Transverse colon (tissue), 4 donors: ENCODE data around the gene RNF144B. TPM values are rescaled to one million over a fixed set of nuclear protein-coding genes. Genes with fewer than 3 reads are reported as not detected.

Source experiments
- DNase-seq: peaks from one replicate; pipeline ENCODE4 v3.0.0-alpha.2; 2019
- H3K27ac ChIP-seq, 4 donors: fragments of 200-600 bp; sonication (generic); 2 replicates each; pipeline ENCODE4 v1.5.1; 2016 to 2018; ENCODE audit warnings: inconsistent platforms in 4 of 4
- H3K27me3 ChIP-seq: fragments of 200-600 bp; sonication (generic); 2 replicates; pipeline ENCODE4 v1.5.1; 2017; ENCODE audit warnings: inconsistent platforms
- H3K36me3 ChIP-seq, 4 donors: fragments of 200-600 bp; sonication (generic); 2 replicates each; pipeline ENCODE4 v1.5.1; 2017 to 2019; ENCODE audit warnings: inconsistent platforms in 4 of 4
- H3K4me1 ChIP-seq, 4 donors: fragments of 200-600 bp; sonication (generic); 2 replicates each; pipeline ENCODE4 v1.5.1; 2017 to 2020; ENCODE audit warnings: inconsistent platforms in 4 of 4
- H3K4me3 ChIP-seq, 4 donors: fragments of 200-600 bp; sonication (generic); 1 replicate in 1 of 4; 2 replicates in 3 of 4; pipeline versions ENCODE4 v1.5.1 to v1.6.1; 2017 to 2019; ENCODE audit warnings: inconsistent platforms in 4 of 4
- H3K9me3 ChIP-seq, 2 donors: fragments of 200-600 bp; sonication (generic); 2 replicates each; pipeline ENCODE4 v1.5.1; 2017 to 2019; ENCODE audit warnings: inconsistent platforms in 2 of 2
- CTCF ChIP-seq, 5 experiments: fragments of 200-600 bp in 3 of 5; fragments of 450-650 bp in 2 of 5; sonication (generic) in 3 of 5; IDR thresholded peaks; 1 replicate in 2 of 5; 2 replicates in 3 of 5; pipeline ENCODE4 v1.5.1; 2016 to 2017; ENCODE audit warnings: antibody characterized with exemption in 5 of 5, inconsistent platforms in 3 of 5, mild to moderate bottlenecking in 2 of 5, moderate library complexity in 1 of 5
- EP300 ChIP-seq: sonication (generic); formaldehyde crosslinking; IDR thresholded peaks from one replicate; pipeline ENCODE4 v1.6.1; 2017; ENCODE audit warnings: antibody characterized with exemption, low read depth
- POLR2A ChIP-seq: fragments of 450-650 bp; IDR thresholded peaks from one replicate; pipeline ENCODE4 v1.6.1; 2016; ENCODE audit warnings: antibody characterized with exemption, mild to moderate bottlenecking, moderate library complexity
- POLR2AphosphoS5 ChIP-seq, 3 donors: sonication (generic); formaldehyde crosslinking; IDR thresholded peaks; one replicate each; pipeline ENCODE4 v1.6.1; 2016; ENCODE audit warnings: antibody characterized with exemption in 3 of 3
- WGBS, 2 donors: methylation state at CpG; one replicate each; pipeline ENCODE4 v1.1.5; 2018; ENCODE audit warnings: low coverage in 1 of 2; 5-methylcytosine and 5-hydroxymethylcytosine counted together
- in situ Hi-C, 4 donors: fragments of 200-750 bp; cut with MboI; loops; one replicate each; pipeline versions ENCODE4 v1.15.0 to v1.15.1; 2017; ENCODE audit warnings: low sequenced_read_pairs in 3 of 4, low pct_ligation_motif_present in 1 of 4, low pct_unique_long_range_greater_than_20kb in 1 of 4
- intact Hi-C: fragments of 100-400 bp; cut with DNase I; formaldehyde crosslinking; loops from one replicate; pipeline ENCODE4 v1.15.1; 2023; ENCODE audit warnings: low total_unique reads
- total RNA-seq, 4 donors: library from RNA; depleted of rRNA; stranded (reverse); fragments of >200 nt; gene quantifications; one replicate each; pipeline ENCODE4 v1.1.0, GENCODE V29; 2016

Gene RNF144B
- total RNA-seq, 4 donors from 2014 or later, result 1.4 to 4.5 (median 3.8) TPM

- no peak overlapping the region for H3K4me3 ChIP-seq
- DNase-seq, result no peak
- peaks cover 0 to 9% (median 0%) of the 10 kb centered on the region in 4 donors for H3K4me1 ChIP-seq
- intact Hi-C loops, result no loop called here
- no peak for TF ChIP-seq POLR2A
- TF ChIP-seq CTCF (IDR thresholded peaks at IDR 0.05), result no peak
- TF ChIP-seq POLR2AphosphoS5 (IDR thresholded peaks at IDR 0.05), result no peak
- no peak for TF ChIP-seq EP300
- H3K9me3 ChIP-seq, result no peaks in the 10 kb centered on the region
- in situ Hi-C loops, result no loop called here
- H3K27ac ChIP-seq, result peak overlapping the region in 3 of 4 donors; percentile 31 to 60 (median 41)
- H3K36me3 ChIP-seq, result no peaks in the 10 kb centered on the region
- WGBS, 2 donors, result 68 to 75% methylated on average over 2 of the region's 2 CpGs
- no peaks in the 10 kb centered on the region for H3K27me3 ChIP-seq
Observed at GRCh38 chr6:18416341-18416679, 29.2 kb downstream of the RNF144B start.

- Histone ChIP-seq H3K4me3 (no peak overlapping the region), H3K4me1 (peaks cover 0 to 9% (median 0%) of the 10 kb centered on the region in 4 donors), H3K36me3 (no peaks in the 10 kb centered on the region), H3K27me3 (no peaks in the 10 kb centered on the region), H3K27ac (no peak overlapping the region), H3K9me3 (no peaks in the 10 kb centered on the region)
- in situ Hi-C loops, result no loop called here
- intact Hi-C loops, result no loop called here
- DNase-seq, result no peak
- WGBS, 2 donors, result 80 to 90% methylated on average over 2 to 3 of the region's 3 CpGs
- no peak for TF ChIP-seq POLR2AphosphoS5 (IDR thresholded peaks at IDR 0.05)
- TF ChIP-seq CTCF (IDR thresholded peaks at IDR 0.05), result no peak
- TF ChIP-seq POLR2A, result no peak
- TF ChIP-seq EP300, result no peak
Observed at GRCh38 chr6:18420328-18420727, 33.2 kb downstream of the RNF144B start.

- intact Hi-C loops (no loop called here), in situ Hi-C loops (no loop called here)
- H3K36me3 ChIP-seq, result no peaks in the 10 kb centered on the region
- no peak overlapping the region for H3K27ac ChIP-seq
- H3K4me3 ChIP-seq, result no peak overlapping the region
- no peak for DNase-seq
- no peaks in the 10 kb centered on the region for H3K4me1 ChIP-seq
- no peaks in the 10 kb centered on the region for H3K9me3 ChIP-seq
- H3K27me3 ChIP-seq, result no peaks in the 10 kb centered on the region
- TF ChIP-seq POLR2AphosphoS5 (IDR thresholded peaks at IDR 0.05) (no peak), EP300 (no peak), CTCF (IDR thresholded peaks at IDR 0.05) (no peak)
Observed at GRCh38 chr6:18422136-18422535, 35.0 kb downstream of the RNF144B start.

- Histone ChIP-seq H3K36me3 (no peaks in the 10 kb centered on the region), H3K9me3 (no peaks in the 10 kb centered on the region), H3K27me3 (no peaks in the 10 kb centered on the region), H3K27ac (no peak overlapping the region), H3K4me1 (no peaks in the 10 kb centered on the region), H3K4me3 (no peak overlapping the region)
- TF ChIP-seq POLR2AphosphoS5 (IDR thresholded peaks at IDR 0.05) (no peak), CTCF (IDR thresholded peaks at IDR 0.05) (no peak), POLR2A (no peak), EP300 (no peak)
- no peak for DNase-seq
- WGBS, 2 donors, result 88 to 89% methylated on average over 3 of the region's 3 CpGs
- in situ Hi-C loops (no loop called here), intact Hi-C loops (no loop called here)
Observed at GRCh38 chr6:18423426-18423825, 36.3 kb downstream of the RNF144B start.
